ENCODE results near the gene APLP1.
"Not testable (repeated sequence)": the region's sequence is repeated elsewhere in the genome, so short reads cannot be mapped to it uniquely, and the experiment has no call there.

Gene APLP1

DNA sequence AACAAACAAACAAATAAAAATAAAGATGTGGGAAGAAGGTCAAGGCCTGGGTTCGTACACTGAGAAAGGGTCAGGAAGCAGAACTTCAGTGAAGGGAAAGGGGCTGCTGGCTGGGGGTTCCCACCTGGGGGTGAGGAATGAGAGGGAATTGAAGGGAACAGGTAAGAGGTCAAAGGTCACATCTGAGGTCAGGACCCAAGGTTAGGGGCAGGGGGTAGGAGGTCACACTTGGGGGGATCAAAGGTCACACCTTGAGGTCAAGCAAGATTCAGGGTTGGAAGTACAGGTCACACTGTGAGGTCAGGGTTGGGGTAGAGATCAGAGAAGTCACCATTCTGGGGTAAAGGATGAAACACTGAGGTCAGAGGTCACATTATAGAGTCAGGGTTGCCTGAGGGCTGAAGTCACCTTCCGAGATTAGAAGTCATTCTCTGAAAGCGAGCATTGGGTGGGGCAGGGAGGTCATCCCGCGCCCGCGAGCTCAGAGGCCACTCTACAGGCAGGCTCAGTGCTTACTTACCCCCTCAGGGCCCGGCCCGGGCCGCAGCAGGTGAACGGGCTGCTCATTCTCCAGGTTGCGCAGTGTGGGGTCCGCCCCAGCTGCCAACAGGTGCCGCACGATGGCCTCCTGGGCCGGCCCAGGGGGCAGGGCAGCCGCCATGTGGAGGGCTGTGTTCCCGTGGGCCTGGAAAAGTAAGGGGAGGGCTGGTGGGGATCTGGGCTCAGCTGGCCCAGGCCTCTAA is 21.2 kb downstream of the APLP1 start:
- Histone ChIP-seq H3K9ac (ENCODE audit: low read depth, low read length) (no peak overlapping the region), H3K27ac (ENCODE audit: low read length) (no peak overlapping the region), H3K36me3 (ENCODE audit: insufficient read depth, low read depth, low read length) (peaks cover 57% of the 10 kb centered on the region), H3K27me3 (ENCODE audit: insufficient read depth, low read length) (no peaks in the 10 kb centered on the region), H3K4me3 (ENCODE audit: low read length) (no peak overlapping the region), H3K4me1 (ENCODE audit: insufficient read depth, low read length) (no peaks in the 10 kb centered on the region), H3K9me3 (ENCODE audit: insufficient read depth, low read depth, low read length) (no peaks in the 10 kb centered on the region)

DNA sequence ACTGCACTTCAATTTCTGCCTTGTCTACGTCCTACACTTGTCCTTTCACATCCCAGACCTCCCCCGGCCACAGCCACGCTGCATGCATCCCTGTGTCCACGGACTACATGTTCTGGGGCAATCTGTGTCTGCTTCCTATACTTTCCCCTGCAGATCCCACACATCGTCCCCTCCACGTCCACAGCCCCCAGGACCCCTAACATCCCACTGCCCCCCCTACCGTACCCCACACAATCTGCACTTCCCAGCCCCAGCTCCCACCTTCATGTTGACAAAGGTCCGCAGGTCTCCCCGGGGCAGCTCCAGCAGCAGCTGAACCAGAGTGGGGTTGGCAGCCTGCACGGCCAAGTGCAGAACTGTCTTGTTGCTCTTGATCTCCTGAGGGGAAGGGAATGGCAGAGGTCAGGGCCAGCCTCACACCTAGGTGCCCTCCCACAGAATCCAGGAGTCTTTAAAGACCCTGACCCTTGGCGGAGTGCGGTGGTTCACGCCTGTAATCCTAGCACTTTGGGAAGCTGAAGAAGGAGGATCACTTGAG is 21.8 kb downstream of the APLP1 start:
- Histone ChIP-seq H3K27me3 (ENCODE audit: insufficient read depth, low read length) (no peaks in the 10 kb centered on the region), H3K4me3 (ENCODE audit: low read length) (no peak overlapping the region), H3K9ac (ENCODE audit: low read depth, low read length) (no peak overlapping the region), H3K9me3 (ENCODE audit: insufficient read depth, low read depth, low read length) (no peaks in the 10 kb centered on the region), H3K36me3 (ENCODE audit: insufficient read depth, low read depth, low read length) (peaks cover 63% of the 10 kb centered on the region), H3K27ac (ENCODE audit: low read length) (no peak overlapping the region), H3K4me1 (ENCODE audit: insufficient read depth, low read length) (no peaks in the 10 kb centered on the region)

DNA sequence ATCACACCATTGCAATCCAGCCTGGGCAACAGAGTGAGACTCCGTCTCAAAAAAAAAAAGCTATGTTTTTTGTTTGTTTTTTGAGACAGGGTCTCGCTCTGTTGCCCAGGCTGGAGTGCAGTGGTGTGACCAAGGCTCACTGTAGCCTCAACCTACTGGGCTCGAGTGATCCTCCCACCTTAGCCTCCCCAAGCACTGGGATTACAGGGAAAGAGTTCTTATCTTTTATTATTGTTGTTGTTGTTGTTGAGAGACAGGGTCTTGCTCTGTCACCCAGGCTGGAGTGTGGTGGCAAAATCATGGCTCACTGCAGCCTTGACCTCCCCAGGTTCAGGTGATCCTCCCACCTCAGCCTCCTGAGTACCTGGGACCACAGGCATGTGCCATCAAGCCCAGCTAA is 23.4 kb downstream of the APLP1 start:
- H3K36me3 ChIP-seq (ENCODE audit: insufficient read depth, low read depth, low read length): peaks cover 76% of the 10 kb centered on the region
- H3K9me3 ChIP-seq (ENCODE audit: insufficient read depth, low read depth, low read length); H3K4me3 ChIP-seq (ENCODE audit: low read length); H3K27me3 ChIP-seq (ENCODE audit: insufficient read depth, low read length); H3K27ac ChIP-seq (ENCODE audit: low read length); H3K9ac ChIP-seq (ENCODE audit: low read depth, low read length); H3K4me1 ChIP-seq (ENCODE audit: insufficient read depth, low read length): not testable (repeated sequence)

DNA sequence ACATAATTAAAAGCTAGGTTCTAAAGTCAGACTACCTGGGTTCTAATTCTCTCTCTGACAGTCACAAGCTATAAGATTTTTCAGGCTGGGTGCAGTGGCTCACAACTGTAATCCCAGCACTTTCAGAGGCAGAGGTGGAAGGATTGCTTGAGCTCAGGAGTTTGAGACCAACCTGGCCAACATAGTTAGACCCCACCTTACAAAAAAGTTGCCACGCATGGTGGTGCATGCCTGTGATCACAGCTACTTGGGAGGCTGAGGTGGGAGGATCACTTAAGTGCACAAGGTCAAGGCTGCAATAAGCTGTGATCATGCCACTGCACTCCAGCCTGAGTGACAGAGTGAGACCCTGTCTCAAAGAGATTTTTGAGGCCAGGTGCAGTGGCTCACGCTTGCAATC is 26.0 kb downstream of the APLP1 start:
- no peak overlapping the region for H3K9ac ChIP-seq (ENCODE audit: low read depth, low read length)
- no peaks in the 10 kb centered on the region for H3K27me3 ChIP-seq (ENCODE audit: insufficient read depth, low read length)
- peaks cover 65% of the 10 kb centered on the region for H3K36me3 ChIP-seq (ENCODE audit: insufficient read depth, low read depth, low read length)
- no peaks in the 10 kb centered on the region for H3K9me3 ChIP-seq (ENCODE audit: insufficient read depth, low read depth, low read length)
- H3K4me3 ChIP-seq (ENCODE audit: low read length): no peak overlapping the region
- H3K27ac ChIP-seq (ENCODE audit: low read length): no peak overlapping the region
- no peaks in the 10 kb centered on the region for H3K4me1 ChIP-seq (ENCODE audit: insufficient read depth, low read length)

DNA sequence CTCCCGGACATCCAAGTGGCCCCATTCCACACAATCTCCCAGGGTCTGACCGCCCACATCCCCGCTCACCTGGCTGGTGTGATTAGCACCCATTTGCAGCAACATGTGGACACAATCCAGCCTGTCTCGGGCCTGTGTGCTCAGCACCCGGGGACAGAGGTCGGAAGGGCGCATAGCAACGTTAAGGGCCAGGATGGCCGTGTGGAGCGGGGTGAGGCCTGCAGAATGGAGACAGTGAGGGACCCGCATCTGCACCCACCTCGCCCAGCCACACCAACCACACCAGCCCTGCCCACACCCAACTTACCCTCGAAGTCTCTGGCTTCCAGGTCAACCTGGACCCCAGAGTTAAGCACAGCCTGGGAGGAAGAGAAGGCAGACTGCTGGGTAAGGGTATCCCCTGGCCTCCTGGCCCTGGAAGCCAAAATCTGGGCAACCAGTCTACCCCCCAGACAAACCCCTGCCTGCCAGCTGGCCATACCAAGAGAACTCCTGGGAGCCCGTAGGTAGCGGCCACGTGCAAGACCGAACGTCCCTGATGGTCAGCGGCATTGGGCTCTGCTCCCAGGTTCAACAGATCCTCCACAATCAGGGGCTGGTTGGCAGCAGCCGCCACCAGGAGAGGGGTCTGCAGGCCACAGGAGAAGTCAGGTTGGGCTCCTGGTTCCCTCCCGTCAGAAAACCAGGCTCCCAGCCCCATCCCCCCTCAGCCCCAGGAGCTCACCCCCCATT is 27.7 kb downstream of the APLP1 start:
- Histone ChIP-seq H3K4me3 (ENCODE audit: low read length) (no peak overlapping the region), H3K4me1 (ENCODE audit: insufficient read depth, low read length) (no peaks in the 10 kb centered on the region; the same call in 1 of the 2 replicates), H3K9me3 (ENCODE audit: insufficient read depth, low read depth, low read length) (no peaks in the 10 kb centered on the region), H3K9ac (ENCODE audit: low read depth, low read length) (no peak overlapping the region), H3K27me3 (ENCODE audit: insufficient read depth, low read length) (no peaks in the 10 kb centered on the region), H3K27ac (ENCODE audit: low read length) (no peak overlapping the region), H3K36me3 (ENCODE audit: insufficient read depth, low read depth, low read length) (peaks cover 49% of the 10 kb centered on the region)

DNA sequence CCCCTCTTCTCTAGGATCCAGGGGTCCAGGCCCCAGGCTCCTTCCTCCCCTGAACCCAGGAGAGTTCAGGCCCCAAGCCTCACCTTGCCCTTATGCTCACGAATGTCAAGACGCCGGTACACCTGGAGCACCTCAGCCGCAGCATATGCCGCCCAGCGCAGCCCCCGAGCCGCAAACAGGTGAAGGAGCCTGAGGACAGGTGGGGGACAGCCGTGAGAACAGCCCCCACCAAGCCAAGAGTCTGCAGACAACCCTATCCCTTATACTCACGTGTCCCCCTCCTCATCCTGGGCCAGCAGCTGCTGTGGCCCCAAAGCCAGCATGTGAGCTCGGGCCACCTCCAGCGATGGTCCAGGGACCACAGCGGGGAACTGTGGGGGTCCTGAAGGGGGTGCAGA is 28.3 kb downstream of the APLP1 start:
- Histone ChIP-seq H3K27ac (ENCODE audit: low read length) (no peak overlapping the region), H3K4me3 (ENCODE audit: low read length) (no peak overlapping the region), H3K9me3 (ENCODE audit: insufficient read depth, low read depth, low read length) (no peaks in the 10 kb centered on the region), H3K9ac (ENCODE audit: low read depth, low read length) (no peak overlapping the region), H3K27me3 (ENCODE audit: insufficient read depth, low read length) (no peaks in the 10 kb centered on the region), H3K36me3 (ENCODE audit: insufficient read depth, low read depth, low read length) (peaks cover 48% of the 10 kb centered on the region), H3K4me1 (ENCODE audit: insufficient read depth, low read length) (peaks cover under 1% of the 10 kb centered on the region)

DNA sequence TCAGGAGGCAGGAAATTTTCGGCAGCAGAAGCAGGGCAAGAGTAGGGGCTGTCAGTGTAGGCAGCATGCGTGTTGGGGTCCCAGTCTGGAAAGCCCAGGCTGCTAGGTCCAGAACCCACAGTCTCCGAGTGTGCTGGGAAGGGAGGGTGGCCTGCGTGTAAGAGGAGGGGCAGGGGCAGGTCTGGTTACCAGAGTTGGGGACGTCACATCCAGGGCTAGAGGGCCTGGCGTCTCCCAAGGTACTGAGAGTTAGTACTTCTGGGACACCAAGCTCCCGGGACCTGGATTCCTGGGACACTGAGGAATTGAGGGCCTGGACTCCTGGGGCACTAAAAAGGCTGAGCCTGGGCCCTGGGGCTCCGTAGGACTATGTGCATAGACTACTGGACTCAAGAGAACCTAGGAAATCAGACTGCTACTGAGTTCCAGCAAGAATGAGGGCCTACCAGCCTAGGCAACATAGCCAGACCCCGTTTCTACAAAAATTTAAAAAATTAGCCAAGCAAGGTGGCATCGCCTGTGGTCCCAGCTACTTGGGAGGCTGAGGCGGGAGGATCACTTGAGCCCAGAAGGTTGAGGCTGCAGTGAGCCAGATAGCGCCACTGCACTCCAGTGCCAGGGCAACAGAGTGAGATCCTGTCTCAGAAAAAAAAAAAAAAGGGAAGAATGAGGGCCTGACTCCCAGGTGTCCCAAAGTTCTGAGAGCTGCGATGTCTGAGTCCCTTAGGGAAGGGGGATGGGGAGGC is 29.5 kb downstream of the APLP1 start:
- peak overlapping the region; percentile 94; the same call in 1 of the 2 replicates for H3K4me3 ChIP-seq (ENCODE audit: low read length)
- peaks cover 4% of the 10 kb centered on the region for H3K4me1 ChIP-seq (ENCODE audit: insufficient read depth, low read length)
- peaks cover 43% of the 10 kb centered on the region for H3K36me3 ChIP-seq (ENCODE audit: insufficient read depth, low read depth, low read length)
- H3K9me3 ChIP-seq (ENCODE audit: insufficient read depth, low read depth, low read length): no peaks in the 10 kb centered on the region
- H3K27ac ChIP-seq (ENCODE audit: low read length): no peak overlapping the region
- no peak overlapping the region for H3K9ac ChIP-seq (ENCODE audit: low read depth, low read length)
- H3K27me3 ChIP-seq (ENCODE audit: insufficient read depth, low read length): peaks cover 12% of the 10 kb centered on the region

DNA sequence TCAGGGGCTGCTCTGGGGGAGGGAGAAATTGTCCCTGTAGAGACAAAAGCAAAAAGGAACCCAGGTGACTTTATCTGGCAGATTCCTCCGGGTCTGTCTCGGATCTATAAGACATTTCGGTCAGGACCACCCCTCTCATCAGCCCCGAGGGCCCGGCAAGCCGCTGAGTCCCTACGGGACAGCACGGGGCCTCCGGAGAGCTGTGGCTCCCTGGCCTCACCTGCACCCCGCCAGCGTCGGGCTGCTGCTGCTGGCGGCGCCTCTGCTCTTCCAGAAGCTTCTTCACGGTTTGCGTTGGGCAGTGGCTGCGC is 30.1 kb downstream of the APLP1 start:
- Histone ChIP-seq H3K4me3 (ENCODE audit: low read length) (peak overlapping the region; percentile 94), H3K27ac (ENCODE audit: low read length) (no peak overlapping the region), H3K36me3 (ENCODE audit: insufficient read depth, low read depth, low read length) (peaks cover 38% of the 10 kb centered on the region)

DNA sequence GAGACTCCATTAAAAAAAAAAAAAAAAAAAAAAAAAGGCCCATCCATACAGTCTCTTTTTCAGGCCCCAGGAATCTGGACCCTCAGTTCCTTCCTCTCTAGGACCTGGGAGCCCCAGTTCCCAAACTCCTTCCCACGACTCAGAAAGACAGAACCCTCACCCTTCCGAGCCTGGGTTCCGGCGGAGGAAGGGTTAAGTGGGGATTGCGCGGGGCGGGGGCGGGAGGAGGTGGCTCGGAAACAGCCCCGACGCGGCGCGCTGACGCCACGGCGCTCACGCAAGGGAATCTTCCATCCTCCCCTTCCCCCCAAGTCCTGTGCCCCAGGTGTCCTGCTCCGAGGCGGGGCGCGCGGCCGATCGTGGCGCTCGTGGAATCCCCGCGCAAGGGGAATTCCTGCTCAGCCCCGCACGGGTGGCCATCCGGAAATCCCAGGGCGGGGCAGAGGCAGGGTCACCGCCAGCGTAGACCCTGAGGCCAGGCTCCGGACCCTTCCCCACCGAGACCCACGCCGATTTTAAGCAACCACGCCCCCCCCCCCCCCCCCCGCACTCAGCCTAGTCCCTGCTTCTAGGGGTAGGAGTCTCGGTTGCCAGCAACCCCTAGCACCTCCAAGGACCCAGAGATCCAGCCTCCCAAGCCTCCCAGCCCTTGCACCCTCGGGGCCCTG is 31.3 kb downstream of the APLP1 start:
- no peak overlapping the region for H3K27ac ChIP-seq (ENCODE audit: low read length)
- peaks cover 7% of the 10 kb centered on the region for H3K4me1 ChIP-seq (ENCODE audit: insufficient read depth, low read length)
- H3K9ac ChIP-seq (ENCODE audit: low read depth, low read length): peak overlapping the region; percentile 83; the same call in 1 of the 2 replicates

More for the DNA sequence above, 30.1 kb downstream of the APLP1 start:
- no peaks in the 10 kb centered on the region for H3K9me3 ChIP-seq (ENCODE audit: insufficient read depth, low read depth, low read length)
- H3K9ac ChIP-seq (ENCODE audit: low read depth, low read length): peak overlapping the region; percentile 83; the same call in 1 of the 2 replicates
- H3K27me3 ChIP-seq (ENCODE audit: insufficient read depth, low read length): peaks cover 17% of the 10 kb centered on the region
- peaks cover 7% of the 10 kb centered on the region for H3K4me1 ChIP-seq (ENCODE audit: insufficient read depth, low read length)

DNA sequence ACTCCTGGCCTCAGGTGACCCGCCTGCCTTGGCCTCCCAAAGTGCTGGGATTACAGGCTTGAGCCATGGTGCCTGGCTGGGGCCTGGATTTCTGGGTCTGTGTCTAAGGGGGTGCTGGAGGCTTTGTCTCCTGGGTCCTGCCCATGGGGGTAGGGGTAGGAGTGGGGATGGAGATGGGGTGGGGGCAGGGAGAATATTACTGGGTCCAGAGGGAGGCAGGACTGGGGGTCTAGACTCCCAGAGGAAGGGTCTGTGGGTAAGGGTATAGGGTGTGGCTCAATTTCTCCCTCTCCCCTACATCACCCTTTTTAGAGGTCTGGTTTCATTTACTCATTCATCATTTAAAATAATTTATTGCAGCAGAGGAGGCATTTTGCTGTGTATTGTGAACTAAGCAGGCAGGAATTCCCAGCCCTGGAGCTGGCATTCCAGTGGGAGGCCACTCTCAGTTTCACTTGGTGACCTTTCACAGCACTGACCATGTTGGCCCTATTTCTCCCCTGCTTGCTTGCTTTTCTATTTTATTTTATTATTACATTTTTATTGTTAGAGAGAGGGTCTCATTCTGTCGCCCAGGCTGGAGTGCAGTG is 32.8 kb downstream of the APLP1 start:
- H3K4me1 ChIP-seq (ENCODE audit: insufficient read depth, low read length): peaks cover 7% of the 10 kb centered on the region
- H3K4me3 ChIP-seq (ENCODE audit: low read length): peak overlapping the region; percentile 94; the same call in 1 of the 2 replicates
- peaks cover 18% of the 10 kb centered on the region; the same call in 1 of the 2 replicates for H3K36me3 ChIP-seq (ENCODE audit: insufficient read depth, low read depth, low read length)
- H3K9ac ChIP-seq (ENCODE audit: low read depth, low read length): no peak overlapping the region; the same call in 1 of the 2 replicates
- H3K27me3 ChIP-seq (ENCODE audit: insufficient read depth, low read length): peaks cover 18% of the 10 kb centered on the region
- no peak overlapping the region for H3K27ac ChIP-seq (ENCODE audit: low read length)
- H3K9me3 ChIP-seq (ENCODE audit: insufficient read depth, low read depth, low read length): no peaks in the 10 kb centered on the region

More for the DNA sequence above, 31.3 kb downstream of the APLP1 start:
- peak overlapping the region; percentile 94 for H3K4me3 ChIP-seq (ENCODE audit: low read length)
- H3K36me3 ChIP-seq (ENCODE audit: insufficient read depth, low read depth, low read length): peaks cover 30% of the 10 kb centered on the region
- no peaks in the 10 kb centered on the region for H3K9me3 ChIP-seq (ENCODE audit: insufficient read depth, low read depth, low read length)
- peaks cover 18% of the 10 kb centered on the region for H3K27me3 ChIP-seq (ENCODE audit: insufficient read depth, low read length)

All from iPS-20b (cell line).